ENCODE data around the gene ZDHHC11. TPM values are rescaled to one million over a fixed set of nuclear protein-coding genes. Genes with fewer than 3 reads are reported as not detected.
A peak's percentile ranks its signal among the peaks of the same experiment; 100 is the strongest.

Gene ZDHHC11
- total RNA-seq, 3 donors from 2014 or later, result 3.0 to 11.3 (median 9.5) TPM

DNA sequence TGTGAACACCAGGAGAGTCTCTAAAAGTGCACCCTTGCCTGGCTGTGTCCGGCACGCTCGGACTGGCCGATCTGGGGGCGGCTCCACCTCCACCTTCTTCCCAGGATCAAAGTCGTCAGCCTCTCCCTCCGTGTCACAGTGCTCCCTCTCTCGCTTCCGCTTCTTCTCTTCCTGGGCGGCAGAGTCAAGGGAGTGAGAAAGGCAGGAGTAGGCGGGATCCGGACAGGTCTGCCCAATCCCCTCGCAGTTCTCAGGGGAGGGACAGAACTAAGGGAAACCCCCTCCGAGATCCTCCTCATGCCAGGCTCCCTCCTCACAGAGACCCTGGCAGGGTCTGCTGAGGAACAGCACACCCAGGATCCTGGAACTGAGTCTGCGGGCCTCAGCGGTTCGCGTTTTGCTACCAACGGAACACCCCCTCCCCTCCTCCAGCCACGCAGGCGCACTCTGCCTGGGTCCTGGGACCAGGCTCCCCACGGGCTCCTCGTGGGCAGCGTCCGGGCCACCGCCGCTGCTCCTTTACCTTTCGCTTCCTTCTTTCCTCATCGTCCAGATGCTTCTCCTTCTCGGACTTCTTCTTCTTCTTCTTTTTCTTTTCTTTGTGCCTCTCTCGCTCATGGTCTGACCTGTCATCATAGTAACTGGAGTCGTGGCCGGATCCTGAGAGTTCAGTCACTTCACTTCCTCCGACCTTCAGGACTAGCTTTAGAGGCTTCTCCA lies 40.5 kb upstream of the ZDHHC11 start:
- TF ChIP-seq POLR2AphosphoS5 (IDR thresholded peaks at IDR 0.05), result no peak
- no peak for TF ChIP-seq CTCF (IDR thresholded peaks at IDR 0.05)
- TF ChIP-seq POLR2A (IDR thresholded peaks at IDR 0.05), result no peak
- intact Hi-C loops (cut with DNase I; ENCODE audit: low total_unique reads), result no loop called here
- no peaks in the 10 kb centered on the region for H3K9me3 ChIP-seq
- peak overlapping the region in 1 of 2 donors; percentile 93 for H3K27ac ChIP-seq
- H3K4me3 ChIP-seq, result peak overlapping the region; percentile 70 to 97 (median 85)
- no peak for DNase-seq (ENCODE audit: low spot score in 2 of 2)
- H3K27me3 ChIP-seq, result no peaks in the 10 kb centered on the region
- H3K4me1 ChIP-seq, result peaks cover 5 to 14% of the 10 kb centered on the region in 2 donors
- no peaks in the 10 kb centered on the region for H3K36me3 ChIP-seq

DNA sequence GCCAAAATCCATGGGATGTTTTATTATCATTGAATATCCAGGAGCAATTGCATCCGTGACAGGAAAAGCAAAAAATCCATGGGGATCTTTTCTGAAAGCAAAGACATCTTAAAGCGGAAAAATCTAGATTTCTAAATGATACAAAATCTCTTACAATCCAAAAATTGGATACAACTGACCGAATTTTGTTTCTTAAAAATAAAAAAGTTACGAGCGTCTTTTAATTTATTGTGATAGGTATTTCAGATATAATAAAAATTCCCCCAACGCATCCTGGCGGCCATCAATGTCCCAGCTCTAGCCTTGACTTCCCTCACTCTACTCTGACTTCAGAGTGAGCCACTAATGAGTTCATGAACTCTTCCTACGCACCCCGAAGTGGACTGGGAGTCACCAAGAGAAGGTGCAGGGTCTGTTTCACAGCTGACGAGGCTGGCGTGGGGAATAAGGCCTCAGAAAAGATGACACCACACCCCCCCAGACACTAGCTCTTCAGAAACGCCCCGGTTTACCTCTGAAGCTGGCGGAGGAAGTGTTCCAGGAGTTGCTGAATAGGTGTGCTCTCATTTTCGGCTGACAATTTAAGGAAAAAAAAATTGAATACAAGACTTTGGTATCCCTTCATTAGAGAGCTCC lies 38.4 kb upstream of the ZDHHC11 start:
- Histone ChIP-seq H3K36me3 (no peaks in the 10 kb centered on the region), H3K9me3 (no peaks in the 10 kb centered on the region), H3K27ac (no peak overlapping the region), H3K27me3 (no peaks in the 10 kb centered on the region), H3K4me1 (peaks cover 5 to 14% of the 10 kb centered on the region in 2 donors), H3K4me3 (no peak overlapping the region)
- intact Hi-C loops (cut with DNase I; ENCODE audit: low total_unique reads), result no loop called here
- no peak for DNase-seq (ENCODE audit: low spot score in 2 of 2)
- TF ChIP-seq POLR2AphosphoS5 (IDR thresholded peaks at IDR 0.05), result no peak
- TF ChIP-seq CTCF (IDR thresholded peaks at IDR 0.05), result no peak
- no peak for TF ChIP-seq POLR2A (IDR thresholded peaks at IDR 0.05)

DNA sequence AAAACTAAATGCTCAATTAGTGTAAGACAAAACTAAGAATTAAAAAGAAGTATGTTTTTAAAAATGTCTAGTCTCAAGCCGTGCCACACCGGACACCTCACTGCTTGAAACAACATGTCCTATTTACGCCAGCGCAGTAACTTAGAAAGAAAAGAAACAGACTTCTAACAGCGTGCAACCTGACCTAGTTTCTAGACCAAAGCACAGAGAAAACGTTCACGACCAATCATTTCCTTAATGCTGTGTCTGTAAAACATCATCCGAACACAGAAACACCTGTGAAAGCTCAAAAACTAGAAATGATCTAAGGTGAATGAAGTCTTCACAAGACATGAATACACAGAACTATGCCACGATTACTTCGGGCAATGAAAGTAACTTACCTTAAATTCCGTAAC lies 37.9 kb upstream of the ZDHHC11 start:
- TF ChIP-seq POLR2AphosphoS5 (IDR thresholded peaks at IDR 0.05), result no peak
- no peak for TF ChIP-seq CTCF (IDR thresholded peaks at IDR 0.05)
- TF ChIP-seq POLR2A (IDR thresholded peaks at IDR 0.05), result no peak
- DNase-seq (ENCODE audit: low spot score in 2 of 2), result no peak
- Histone ChIP-seq H3K4me3 (no peak overlapping the region), H3K27me3 (no peaks in the 10 kb centered on the region), H3K36me3 (peaks cover under 1% of the 10 kb centered on the region), H3K4me1 (peaks cover 5 to 14% of the 10 kb centered on the region in 2 donors), H3K27ac (no peak overlapping the region), H3K9me3 (no peaks in the 10 kb centered on the region)
- intact Hi-C loops (cut with DNase I; ENCODE audit: low total_unique reads), result loop anchor here (1.0 kb wide), 1 partner anchor 17 kb away; no protein-coding TSS in a partner anchor

DNA sequence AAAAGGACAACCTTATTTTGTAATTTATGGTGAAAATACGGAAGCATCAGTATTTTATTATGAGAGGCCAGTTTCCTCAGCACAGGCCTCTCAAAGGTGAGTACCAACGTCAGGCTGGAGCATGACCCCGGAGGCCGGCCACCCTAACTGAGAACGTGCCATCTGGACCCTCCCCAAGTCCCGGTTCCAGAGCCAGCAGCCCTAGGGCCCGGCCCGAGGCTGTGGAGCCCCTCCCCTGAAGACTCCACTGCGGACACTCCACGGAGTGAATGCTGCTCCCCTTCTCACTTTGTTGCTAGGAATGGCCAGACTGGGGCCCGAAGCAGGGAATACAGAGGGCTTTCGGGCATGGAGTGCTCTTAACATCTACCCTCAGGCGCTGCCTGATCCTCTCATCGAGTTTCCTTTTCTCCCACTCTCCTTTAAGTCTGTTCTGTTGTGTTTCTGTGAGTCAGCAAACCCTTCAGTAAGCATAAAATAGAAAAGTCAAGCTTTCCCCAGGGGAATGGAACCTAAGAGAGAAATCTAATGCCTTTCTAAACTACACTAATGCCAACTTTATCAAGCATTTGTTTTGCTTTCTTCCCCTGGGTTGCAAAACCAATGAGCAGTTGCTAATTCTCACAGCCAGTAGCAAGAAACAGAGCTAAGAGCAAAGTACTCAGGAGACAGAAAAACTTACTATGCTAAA lies 37.3 kb upstream of the ZDHHC11 start:
- Histone ChIP-seq H3K36me3 (peaks cover 6% of the 10 kb centered on the region), H3K27ac (no peak overlapping the region), H3K27me3 (no peaks in the 10 kb centered on the region), H3K9me3 (no peaks in the 10 kb centered on the region), H3K4me3 (no peak overlapping the region), H3K4me1 (peaks cover 5 to 8% of the 10 kb centered on the region in 2 donors)
- intact Hi-C loops (cut with DNase I; ENCODE audit: low total_unique reads), result loop anchor here (1.0 kb wide), 1 partner anchor 17 kb away; no protein-coding TSS in a partner anchor
- TF ChIP-seq CTCF (IDR thresholded peaks at IDR 0.05) (no peak), POLR2AphosphoS5 (IDR thresholded peaks at IDR 0.05) (no peak), POLR2A (IDR thresholded peaks at IDR 0.05) (no peak)
- no peak for DNase-seq (ENCODE audit: low spot score in 2 of 2)
